Activated CD4-positive, alpha-beta T cell treated with anti-CD3 and anti-CD28 coated beads, Interleukin-2, amount 50 U/mL, for 1 hour (primary cell): Measurements from ENCODE around the gene CD109.
"Not testable (repeated sequence)": the region's sequence is repeated elsewhere in the genome, so short reads cannot be mapped to it uniquely, and the experiment has no call there.

Experiments
- DNase-seq: peaks from one replicate; pipeline ENCODE4 v3.0.0-alpha.2; 2020

The CD109 gene

DNA sequence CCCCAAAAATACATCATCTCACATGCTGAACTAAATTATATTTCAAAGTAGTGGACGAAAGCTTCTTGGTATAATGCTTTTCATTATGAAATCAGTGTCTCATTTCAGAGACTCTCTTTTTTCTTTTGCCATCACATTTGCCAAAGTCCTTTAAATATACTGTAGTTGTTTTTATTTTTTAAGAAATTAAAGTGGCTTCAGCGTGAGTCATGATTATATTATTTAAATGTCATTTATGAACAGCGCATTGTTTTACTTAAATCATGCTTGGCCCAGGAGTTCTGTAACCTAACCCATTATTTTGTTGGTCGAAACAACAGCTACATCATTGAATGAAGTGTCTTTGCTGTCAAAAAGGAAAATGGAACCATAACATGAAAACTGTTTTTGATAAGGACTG, 100.9 kb downstream of the CD109 start:
- no peak for DNase-seq

DNA sequence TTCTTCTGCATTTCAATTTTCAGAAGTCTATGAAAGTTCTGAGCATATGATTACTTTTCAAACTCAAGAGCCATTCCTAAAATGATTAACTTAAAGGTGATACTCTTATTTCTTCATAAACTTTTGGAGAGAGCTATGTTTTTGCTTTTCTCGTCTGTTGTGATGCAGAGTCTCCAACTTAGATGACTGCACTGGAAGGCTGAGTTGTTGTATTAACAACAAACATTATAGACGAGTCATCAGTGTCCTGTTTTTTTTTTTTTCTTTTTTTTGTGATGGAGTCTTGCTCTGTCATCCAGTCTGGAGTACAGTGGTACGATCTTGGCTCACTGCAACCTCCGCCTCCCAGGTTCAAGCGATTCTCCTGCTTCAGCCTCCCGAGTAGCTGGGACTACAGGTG, 101.9 kb downstream of the CD109 start:
- DNase-seq, result no peak

DNA sequence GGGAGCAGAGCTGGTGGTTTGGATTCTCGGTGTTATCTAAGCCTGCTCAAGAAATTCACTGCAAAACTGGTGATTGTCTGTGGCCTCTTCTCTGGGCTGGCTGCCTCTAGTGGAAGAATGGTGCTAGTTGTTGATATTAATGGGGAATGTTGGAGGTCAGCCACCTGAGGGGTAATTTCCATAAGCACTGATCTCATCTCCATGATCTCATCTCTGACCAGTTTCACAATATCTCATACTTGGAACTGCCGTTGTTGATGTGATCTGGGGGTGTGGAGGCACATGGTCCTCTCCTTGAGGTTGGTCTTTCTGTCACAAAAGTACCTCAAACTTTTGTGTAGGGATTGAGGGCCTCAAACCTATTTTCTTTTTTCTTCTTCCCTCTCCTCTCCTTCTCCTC, 102.6 kb downstream of the CD109 start:
- no peak for DNase-seq

DNA sequence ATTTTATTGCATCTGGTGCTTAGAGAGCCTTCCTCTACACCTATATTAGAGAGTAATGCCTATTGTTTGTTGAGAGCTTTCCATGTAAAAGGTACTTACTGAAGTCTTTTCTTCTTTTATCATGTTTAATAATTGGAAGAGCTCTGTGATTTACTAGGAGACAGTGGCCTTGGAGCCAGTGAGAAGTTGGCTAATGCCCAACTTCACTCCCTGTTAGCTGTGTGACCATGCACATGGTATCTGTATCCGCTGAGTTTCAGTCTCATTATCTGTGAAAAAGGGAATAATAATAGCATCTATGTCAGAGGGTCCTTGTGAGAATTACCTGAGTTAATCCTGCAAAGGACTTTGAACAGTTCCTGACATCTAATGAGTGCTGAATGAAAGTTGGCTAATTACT, 105.0 kb downstream of the CD109 start:
- no peak for DNase-seq

DNA sequence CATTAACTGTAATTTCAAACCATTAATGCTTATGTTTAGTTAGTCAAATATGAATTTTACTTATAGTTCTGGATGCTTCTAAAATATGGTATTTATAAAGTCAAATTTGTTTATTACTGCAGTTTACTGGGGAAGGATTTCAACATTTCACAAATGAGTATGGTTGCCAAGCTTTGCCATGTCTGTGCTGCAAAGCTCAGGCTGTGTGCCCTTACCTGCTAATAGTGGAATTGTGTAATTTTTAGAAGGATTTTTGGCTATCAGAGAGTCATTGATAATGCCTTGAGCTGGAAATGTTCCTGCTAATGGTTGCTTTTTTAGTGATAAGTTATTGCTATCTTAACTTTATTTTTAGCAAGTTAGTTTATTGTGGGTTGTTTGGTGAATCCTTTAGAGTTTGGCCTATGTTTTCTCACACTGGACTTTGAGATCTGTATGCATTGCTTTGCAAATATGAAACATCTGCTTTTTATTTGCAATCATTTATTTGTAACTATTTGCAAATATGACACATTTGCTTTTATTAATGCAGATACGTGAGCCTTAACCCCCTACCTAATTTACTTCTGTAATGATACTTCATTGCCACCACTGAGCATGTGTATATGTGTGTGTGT, 105.8 kb downstream of the CD109 start:
- no peak for DNase-seq

DNA sequence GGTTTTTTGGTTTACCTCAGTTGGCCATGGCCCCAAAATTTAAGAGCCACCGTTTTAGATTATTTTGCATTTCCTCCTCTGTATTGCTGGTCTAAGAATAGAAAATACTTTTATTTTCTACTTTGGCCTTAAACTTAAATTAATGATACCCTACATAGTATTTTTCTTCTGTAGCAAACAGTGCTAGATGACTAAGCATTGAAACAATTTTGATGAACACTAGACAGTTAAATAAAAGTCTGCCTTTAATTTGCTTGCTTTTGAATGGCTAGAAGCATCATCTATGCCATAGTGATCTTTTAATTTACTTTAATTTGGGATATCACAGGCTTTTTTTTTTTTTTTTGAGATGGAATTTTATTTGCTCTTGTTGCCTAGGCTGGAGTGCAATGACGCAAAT, 106.4 kb downstream of the CD109 start:
- no peak for DNase-seq

DNA sequence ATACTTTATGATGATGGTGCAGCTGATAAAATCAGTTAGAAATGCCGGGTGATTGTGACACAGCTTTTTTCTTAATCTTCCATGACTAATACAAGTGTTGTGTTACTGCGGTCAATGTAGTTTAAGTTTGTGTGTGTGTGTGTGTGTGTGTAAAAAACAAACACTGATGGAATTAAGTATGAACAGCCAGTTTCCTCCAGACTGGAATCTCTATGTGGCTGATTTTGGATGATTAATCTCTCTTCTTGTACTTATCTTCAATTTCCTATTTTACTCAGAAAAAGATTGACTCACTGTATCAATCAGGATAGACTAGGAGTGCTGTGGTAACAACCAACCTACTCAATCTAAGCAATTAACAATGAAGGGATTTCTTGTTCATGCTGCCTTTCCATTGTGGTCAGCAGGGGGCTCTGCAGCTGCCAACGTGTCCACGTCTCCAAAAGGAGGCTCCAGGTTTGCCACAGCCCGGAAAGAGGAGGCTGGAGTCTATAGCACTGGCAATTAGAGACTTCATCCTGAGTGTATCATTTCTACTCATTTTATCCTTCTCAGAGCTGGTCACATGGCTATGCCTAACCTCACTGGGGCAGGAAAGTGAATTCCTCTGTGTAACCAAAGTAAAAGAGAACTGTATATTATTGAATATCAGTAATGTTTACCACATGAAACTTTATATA, 107.7 kb downstream of the CD109 start:
- DNase-seq, result no peak

DNA sequence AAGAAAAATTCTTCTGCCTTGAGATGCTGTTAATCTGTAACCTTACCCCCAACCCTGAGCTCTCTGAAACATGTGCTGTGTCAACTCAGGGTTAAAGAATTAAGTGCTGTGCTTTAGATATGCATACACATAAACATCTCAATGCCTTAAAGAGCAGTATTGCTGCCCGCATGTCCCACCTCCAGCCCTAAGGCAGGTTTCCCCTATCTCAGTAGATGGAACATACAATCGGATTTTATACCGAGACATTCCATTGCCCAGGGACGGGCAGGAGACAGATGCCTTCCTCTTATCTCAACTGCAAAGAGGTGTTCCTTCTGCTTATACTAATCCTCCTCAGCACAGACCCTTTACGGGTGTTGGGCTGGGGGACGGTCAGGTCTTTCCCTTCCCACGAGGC, 109.2 kb downstream of the CD109 start:
- not testable (repeated sequence) for DNase-seq

DNA sequence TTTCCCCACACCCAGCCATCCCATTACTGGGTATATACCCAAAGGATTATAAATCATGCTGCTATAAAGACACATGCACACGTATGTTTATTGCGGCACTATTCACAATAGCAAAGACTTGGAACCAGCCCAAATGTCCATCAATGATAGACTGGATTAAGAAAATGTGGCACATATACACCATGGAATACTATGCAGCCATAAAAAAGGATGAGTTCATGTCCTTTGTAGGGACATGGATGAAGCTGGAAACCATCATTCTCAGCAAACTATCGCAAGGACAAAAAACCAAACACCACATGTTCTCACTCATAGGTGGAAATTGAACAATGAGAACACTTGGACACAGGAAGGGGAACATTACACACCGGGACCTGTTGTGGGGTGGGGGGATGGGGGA, 110.0 kb downstream of the CD109 start:
- not testable (repeated sequence) for DNase-seq

DNA sequence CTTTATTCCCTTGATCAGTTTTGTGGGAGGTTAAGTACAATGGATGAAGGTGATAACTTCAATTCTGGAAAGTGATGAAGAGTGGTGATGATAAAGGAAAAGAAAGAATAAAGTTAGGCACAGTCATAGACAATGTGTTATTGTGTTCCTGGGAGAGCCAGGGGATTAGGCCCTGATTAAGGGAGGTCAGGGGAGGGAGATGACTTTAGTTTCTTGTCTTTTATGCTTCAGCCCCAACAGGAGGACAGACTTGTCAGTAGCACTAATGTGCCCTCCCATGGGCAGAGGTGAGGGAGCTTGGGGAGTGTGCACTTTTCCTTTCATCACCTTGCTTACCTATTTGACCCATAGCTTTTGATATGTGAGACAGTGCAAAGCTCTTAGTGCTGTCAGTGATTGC, 115.7 kb downstream of the CD109 start:
- DNase-seq, result no peak

DNA sequence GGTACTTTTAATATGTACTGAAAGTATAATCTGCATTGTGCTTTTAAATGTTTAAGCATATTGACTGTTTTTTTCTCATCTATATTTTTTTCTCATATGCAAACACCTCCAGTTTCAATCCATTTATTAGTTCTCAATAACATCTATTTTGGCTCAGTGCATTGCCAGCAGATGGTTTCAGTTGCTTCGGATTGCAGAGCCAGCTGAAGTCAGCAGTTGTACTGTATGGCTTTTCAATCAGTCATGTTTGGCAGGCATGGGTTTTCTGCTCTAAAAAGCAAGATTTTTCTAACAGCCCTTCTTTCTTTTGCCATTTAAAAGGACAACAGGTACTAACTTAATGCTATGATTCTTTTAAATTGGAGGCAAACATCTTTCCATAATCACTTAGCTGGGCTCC, 121.2 kb downstream of the CD109 start:
- DNase-seq, result no peak

DNA sequence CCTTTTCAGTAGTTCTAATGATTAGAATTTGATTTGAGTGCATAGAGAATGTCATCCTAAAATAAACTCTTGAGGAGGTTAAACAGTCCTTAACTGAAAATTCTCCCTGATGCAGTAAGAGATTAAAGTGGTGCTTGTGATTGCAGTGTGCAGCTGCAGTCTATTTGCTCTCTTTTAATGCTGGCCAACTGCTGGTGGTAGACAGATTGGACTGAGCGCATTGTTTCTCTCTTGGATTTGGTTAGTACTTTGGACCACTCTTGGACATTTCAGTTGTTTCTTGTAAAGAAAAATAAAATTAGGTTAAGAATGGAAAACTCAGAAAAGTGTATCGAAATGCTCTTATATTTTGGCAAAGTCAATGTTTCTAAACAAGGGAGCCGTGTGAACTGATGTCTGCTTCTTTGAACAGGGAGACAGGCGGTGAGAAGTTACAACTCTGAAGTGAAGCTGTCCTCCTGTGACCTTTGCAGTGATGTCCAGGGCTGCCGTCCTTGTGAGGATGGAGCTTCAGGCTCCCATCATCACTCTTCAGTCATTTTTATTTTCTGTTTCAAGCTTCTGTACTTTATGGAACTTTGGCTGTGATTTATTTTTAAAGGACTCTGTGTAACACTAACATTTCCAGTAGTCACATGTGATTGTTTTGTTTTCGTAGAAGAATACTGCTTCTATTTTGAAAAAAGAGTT, 127.2 kb downstream of the CD109 start:
- DNase-seq, result no peak

DNA sequence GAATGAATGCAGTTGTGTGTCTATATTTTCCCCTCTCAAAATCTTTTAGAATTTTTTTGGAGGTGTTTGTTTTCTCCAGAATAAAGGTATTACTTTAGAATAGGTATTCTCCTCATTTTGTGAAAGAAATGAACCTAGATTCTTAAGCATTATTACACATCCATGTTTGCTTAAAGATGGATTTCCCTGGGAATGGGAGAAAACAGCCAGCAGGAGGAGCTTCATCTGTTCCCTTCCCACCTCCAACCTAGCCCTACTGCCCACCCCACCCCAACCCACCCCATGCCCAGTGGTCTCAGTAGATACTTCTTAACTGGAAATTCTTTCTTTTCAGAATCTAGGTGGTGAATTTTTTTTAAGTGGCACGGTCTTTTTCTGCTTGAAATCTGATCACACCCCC, 127.8 kb downstream of the CD109 start:
- no peak for DNase-seq

DNA sequence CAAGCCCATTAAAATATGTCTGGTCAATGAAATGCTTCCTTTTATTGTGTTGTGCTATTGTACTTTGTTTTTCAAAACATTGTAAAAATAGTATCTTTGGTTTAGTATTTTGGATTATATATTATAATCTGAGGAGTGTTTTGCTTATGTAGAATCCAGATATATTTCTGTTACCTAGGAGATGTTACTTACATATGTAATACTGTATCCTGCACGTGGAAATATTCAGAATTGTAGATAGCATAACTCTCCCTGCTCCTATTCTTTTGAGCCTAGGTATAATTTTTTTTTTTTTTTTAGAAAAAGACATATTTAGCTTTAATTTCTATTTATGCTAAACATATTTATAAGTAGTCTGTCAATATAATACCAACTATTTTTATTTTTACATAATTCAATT, 130.6 kb downstream of the CD109 start:
- DNase-seq, result no peak

DNA sequence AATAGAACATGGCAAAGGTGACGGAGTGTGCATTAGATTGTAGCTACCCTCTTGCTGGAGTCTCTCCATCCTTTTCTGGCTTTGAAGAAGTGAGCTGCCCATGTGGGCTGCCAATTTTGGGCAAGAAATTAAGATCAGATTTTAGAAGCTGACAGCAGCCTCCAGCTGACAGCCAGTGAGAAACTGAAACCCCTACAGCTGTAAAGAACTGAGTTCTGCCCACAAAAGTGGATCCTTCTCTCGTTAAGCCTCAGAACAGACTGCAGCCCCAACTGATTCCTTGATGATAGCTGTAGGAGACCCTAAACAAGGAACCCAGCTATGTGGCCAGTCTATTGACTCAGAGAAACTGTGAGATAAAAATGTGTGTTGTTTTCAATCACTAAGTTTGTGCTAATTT, 134.1 kb downstream of the CD109 start:
- DNase-seq, result no peak

DNA sequence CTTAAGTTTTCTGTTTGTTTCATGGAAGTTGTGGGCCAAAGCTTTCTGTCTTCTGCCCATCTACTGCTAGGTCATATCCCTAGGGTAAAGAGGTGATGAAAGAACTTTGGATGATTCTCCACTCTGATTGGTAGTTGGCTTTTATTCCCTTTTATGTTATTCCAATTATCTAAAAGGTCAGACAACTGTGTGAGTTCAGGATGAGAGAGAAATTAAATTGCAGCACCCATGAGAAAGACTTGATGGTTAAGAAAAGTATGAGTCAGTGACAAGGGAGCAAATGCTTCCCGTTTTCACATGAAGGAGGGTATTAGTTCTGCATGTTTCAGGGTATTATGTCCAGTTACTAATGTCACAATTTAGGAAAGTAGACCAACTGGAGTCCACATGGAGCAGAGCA, 136.3 kb downstream of the CD109 start:
- no peak for DNase-seq

DNA sequence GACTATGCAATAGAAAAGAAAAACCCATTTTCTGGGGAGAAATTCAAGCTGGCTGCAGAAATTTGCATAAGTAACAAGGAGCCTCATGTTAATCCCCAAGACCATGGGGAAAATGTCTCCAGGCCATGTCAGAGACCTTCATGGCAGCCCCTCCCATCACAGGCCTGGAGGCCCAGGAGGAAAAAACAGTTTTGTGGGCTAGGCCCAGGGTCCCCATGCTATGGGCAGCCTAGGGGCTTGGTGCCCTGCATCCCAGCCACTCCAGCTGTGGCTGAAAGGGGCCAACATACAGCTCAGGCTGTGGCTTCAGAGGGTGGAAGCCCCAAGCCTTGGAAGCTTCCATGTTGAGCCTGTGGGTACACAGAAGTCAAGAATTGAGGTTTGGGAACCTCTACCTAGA, 148.7 kb downstream of the CD109 start:
- not testable (repeated sequence) for DNase-seq

DNA sequence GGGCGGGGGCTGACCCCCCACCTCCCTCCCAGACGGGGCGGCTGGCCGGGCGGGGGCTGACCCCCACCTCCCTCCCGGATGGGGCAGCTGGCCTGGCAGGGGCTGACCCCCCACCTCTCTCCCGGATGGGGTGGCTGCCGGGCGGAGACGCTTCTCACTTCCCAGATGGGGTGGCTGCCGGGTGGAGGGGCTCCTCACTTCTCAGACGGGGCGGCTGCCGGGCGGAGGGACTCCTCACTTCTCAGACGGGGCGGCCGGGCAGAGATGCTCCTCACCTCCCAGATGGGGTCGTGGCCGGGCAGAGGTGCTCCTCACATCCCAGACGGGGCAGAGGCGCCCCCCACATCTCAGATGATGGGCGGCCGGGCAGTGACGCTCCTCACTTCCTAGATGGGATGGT, 155.0 kb downstream of the CD109 start:
- not testable (repeated sequence) for DNase-seq

DNA sequence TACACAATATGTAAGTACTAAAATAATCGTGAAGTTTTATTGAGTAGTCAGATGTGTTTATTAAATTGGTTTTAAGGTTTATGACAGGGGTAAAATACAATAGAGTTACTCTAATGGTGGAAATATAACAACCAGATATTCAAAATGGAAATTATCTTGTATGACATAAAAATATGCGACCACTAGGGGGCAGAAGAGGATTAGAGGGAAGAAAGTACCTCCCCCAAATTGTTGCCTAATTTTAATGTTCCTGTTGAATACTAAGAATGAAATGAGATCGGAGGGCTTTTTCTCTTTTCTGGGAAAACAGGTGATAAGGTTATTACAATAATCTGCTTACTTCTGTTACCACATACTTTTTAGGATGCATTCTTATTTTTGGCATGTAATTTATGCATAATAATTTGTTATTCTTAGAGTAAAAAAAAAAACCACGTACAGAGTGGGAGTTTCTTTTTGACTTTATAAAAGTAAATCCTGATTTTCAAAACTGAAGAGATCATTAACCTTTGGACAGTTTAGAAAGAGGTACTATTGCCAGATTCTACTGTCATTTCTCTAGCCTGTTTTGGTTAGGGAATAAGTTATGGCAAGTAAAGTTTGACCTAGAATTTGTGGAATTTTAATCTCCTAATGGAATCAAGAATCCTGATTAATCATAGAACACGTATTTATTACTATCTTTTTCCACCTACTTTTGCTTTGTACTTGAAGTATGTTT, 159.2 kb downstream of the CD109 start:
- no peak for DNase-seq

DNA sequence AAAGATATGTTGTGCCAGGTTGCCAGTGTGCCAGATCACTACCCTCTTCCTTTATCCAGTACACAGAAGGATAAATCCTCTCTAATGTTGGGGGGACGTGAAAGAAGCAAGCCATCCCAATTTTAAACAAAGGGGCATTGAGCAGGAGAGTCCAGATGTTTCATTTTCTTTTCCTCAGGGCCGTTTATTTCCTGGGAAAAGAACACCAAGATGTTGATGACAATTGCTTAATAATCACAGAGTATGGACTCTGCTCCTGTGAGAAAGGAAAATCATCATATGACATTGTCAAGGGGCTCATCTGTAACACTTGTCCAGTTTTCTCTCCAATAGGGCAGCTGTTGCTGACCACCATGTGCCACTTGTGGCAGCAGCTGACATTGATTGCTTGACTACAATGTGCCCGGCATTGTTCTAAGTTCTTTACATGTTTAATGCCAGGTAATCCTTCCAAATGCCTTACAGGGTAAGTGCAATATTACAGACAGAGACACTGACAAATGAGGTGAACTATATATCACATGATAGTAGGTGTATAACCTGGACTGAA, 161.4 kb downstream of the CD109 start:
- no peak for DNase-seq

DNA sequence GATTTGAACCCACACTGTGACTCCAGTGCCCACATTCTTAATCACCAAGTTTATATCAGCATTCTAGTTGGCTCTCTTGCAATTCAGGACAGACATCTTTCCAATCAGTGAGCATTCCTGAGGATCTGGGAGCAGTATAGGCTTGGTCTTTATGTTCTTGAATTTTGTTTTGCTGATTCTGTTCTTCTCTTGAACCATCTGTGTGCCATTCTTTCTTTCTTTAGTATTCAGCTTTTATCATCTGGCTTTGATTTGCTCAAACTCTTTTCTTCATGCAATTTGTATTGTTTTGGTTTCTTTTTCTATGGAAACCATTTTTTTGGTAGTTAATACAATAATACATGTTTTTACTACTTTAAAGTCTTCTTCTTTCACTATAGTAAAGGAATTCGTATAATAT, 162.4 kb downstream of the CD109 start:
- no peak for DNase-seq

DNA sequence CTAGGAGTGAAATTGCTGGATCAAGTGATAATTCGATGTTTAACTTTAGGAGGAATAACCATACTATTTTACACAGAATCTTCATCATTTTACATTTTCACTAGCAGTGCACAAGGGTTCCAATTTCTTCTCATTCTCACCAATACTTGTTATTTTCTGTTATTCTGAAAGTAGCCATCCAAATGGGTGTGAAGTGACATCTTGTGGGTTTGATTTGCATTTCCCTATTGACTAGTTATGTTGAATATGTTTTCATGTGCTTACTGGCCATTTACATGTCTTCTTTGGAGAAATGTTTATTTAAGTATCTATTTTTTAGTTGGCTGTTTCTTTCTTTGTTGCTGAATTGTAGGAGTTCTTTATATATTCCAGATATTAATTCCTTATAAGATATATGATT, 164.3 kb downstream of the CD109 start:
- no peak for DNase-seq

DNA sequence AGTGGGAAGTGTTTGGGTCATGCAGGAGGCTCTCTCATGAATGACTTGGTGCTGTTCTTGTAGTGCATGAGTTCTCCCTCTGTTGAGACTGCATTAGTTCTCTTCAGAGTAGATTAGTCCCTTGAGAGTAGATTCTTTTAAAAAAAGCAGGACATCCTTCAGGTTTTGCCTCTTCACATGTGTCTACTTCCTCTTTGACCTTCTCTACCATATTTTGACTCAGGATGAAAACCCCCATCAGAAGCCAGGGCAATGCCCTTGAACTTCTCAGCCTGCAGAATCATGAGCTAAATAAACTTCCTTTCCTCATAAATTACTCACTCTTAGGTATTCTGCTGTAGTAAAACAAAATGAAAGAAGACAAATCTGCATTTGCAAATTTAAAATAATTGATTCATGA, 170.3 kb downstream of the CD109 start:
- DNase-seq, result no peak

DNA sequence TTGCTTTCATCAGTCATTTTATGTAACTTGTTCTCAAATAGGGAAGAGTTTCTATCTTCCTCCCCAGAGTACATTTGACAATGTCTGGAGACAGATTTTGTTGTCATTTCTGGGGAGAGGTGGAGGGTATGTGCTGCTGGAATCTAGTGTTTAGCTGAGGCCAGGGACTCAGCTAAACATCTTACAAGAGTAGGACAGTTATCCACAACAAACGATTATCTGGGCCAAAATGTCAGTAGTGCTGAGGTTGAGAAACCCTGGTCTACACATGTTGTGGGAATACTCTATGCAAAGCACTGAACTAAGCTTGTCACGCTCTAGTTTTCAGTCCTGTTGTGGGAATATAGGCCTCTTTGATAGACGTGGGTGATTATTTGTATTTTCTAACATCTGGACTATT, 171.4 kb downstream of the CD109 start:
- no peak for DNase-seq
